Measurements from ENCODE around the gene SHISA4. TPM values are rescaled to one million over a fixed set of nuclear protein-coding genes. Genes with fewer than 3 reads are reported as not detected.

The SHISA4 gene
- polyA plus RNA-seq, 3 donors: 1.5 to 3.1 (median 2.3) TPM

DNA sequence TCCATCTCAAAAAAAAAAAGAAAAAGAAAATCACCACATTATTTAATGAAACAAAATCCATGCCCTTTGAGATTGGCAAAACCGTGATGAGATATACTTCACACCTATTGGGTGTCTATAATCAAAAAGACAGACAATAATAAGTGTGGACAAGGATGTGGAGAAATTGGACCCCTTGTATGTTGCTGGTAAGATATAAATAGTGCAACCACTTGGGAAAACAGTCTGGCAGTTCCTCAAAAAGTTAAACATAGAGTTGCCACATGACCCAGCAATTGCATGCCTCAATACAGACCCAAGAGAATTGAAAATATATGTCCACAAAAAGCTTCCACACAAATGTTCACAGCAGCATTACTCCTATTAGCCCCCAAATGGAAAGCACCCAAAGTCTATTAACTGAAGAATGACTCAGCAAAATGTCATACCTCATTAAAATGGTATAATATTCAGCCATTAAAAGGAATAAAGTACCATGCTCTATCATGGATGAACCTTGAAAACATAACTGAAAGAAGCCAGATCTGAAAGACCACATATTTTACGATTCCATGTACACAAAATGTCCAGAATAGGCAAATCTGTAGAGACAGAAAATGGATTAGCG lies 33.4 kb downstream of the SHISA4 start:
- no peak overlapping the region for H3K9ac ChIP-seq (ENCODE audit: insufficient read depth, low read length, poor library complexity, severe bottlenecking)
- Mint-ChIP-seq H3K36me3 (no peaks in the 10 kb centered on the region), H3K9me3 (peaks cover 3 to 27% (median 15%) of the 10 kb centered on the region in 7 donors), H3K4me3 (no peak overlapping the region), H3K27ac (no peak overlapping the region), H3K27me3 (ENCODE audit: low read depth in 3 of 3) (peaks cover 5 to 13% (median 7%) of the 10 kb centered on the region in 3 donors), H3K4me1 (no peaks in the 10 kb centered on the region)
- no peaks in the 10 kb centered on the region for H3K79me2 ChIP-seq (ENCODE audit: insufficient read depth, low read length)
- no peak overlapping the region for H3K27ac ChIP-seq (ENCODE audit: low read depth in 1 of 2, low read length in 2 of 2)
- TF ChIP-seq, protein P1, sequence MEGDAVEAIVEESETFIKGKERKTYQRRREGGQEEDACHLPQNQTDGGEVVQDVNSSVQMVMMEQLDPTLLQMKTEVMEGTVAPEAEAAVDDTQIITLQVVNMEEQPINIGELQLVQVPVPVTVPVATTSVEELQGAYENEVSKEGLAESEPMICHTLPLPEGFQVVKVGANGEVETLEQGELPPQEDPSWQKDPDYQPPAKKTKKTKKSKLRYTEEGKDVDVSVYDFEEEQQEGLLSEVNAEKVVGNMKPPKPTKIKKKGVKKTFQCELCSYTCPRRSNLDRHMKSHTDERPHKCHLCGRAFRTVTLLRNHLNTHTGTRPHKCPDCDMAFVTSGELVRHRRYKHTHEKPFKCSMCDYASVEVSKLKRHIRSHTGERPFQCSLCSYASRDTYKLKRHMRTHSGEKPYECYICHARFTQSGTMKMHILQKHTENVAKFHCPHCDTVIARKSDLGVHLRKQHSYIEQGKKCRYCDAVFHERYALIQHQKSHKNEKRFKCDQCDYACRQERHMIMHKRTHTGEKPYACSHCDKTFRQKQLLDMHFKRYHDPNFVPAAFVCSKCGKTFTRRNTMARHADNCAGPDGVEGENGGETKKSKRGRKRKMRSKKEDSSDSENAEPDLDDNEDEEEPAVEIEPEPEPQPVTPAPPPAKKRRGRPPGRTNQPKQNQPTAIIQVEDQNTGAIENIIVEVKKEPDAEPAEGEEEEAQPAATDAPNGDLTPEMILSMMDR (IDR thresholded peaks at IDR 0.05): no peak
- no peak overlapping the region for H3K4me2 ChIP-seq (replicated peaks; ENCODE audit: extremely low read depth, low read length, poor library complexity, severe bottlenecking)
- intact Hi-C loops (cut with micrococcal nuclease): no loop called here
- H3K36me3 ChIP-seq (replicated peaks in 1 of 2; ENCODE audit: control insufficient read depth in 1 of 2, insufficient read depth in 2 of 2, low read length in 2 of 2): no peaks in the 10 kb centered on the region
- H3K4me3 ChIP-seq (replicated peaks in 1 of 3; ENCODE audit: low read depth in 2 of 3, low read length in 3 of 3): no peak overlapping the region
- no peak overlapping the region for H2AFZ ChIP-seq (ENCODE audit: insufficient read depth, low read depth, low read length, poor library complexity, severe bottlenecking)
- WGBS (ENCODE audit: insufficient coverage): 100% methylated on average over 1 of the region's 3 CpGs
- H3K27me3 ChIP-seq (ENCODE audit: control insufficient read depth in 2 of 2, insufficient read depth in 2 of 2, low read length in 2 of 2): no peaks in the 10 kb centered on the region
- no peaks in the 10 kb centered on the region for H3K4me1 ChIP-seq (ENCODE audit: control insufficient read depth in 1 of 2, insufficient read depth in 2 of 2, low read length in 2 of 2)
- H3K9me3 ChIP-seq (replicated peaks in 1 of 2; ENCODE audit: control insufficient read depth in 1 of 2, insufficient read depth in 1 of 2, low read length in 2 of 2): no peaks in the 10 kb centered on the region
- H4K20me1 ChIP-seq (ENCODE audit: insufficient read depth, low read length): no peaks in the 10 kb centered on the region
- no peak for DNase-seq

DNA sequence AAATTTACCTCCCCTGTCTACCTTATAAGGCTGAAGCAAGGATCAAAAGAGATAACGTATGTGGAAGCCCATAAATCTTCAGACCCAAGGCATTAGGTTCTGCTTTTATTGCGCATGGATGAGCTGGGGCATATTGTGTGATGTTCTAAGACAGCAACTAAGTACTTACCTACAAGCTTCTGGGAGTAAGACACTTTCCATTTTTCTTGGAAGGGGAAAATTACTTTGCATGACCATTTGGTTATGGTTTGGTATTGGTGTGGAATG lies 36.5 kb downstream of the SHISA4 start:
- Histone ChIP-seq H3K9me3 (replicated peaks in 1 of 2; ENCODE audit: control insufficient read depth in 1 of 2, insufficient read depth in 1 of 2, low read length in 2 of 2) (no peaks in the 10 kb centered on the region), H3K4me1 (ENCODE audit: control insufficient read depth in 1 of 2, insufficient read depth in 2 of 2, low read length in 2 of 2) (no peaks in the 10 kb centered on the region), H4K20me1 (ENCODE audit: insufficient read depth, low read length) (no peaks in the 10 kb centered on the region), H3K36me3 (replicated peaks in 1 of 2; ENCODE audit: control insufficient read depth in 1 of 2, insufficient read depth in 2 of 2, low read length in 2 of 2) (no peaks in the 10 kb centered on the region), H3K27me3 (ENCODE audit: control insufficient read depth in 2 of 2, insufficient read depth in 2 of 2, low read length in 2 of 2) (no peaks in the 10 kb centered on the region), H3K79me2 (ENCODE audit: insufficient read depth, low read length) (no peaks in the 10 kb centered on the region), H3K4me2 (replicated peaks; ENCODE audit: extremely low read depth, low read length, poor library complexity, severe bottlenecking) (no peak overlapping the region), H3K9ac (ENCODE audit: insufficient read depth, low read length, poor library complexity, severe bottlenecking) (no peak overlapping the region), H3K4me3 (replicated peaks in 1 of 3; ENCODE audit: low read depth in 2 of 3, low read length in 3 of 3) (no peak overlapping the region), H3K27ac (ENCODE audit: low read depth in 1 of 2, low read length in 2 of 2) (no peak overlapping the region), H2AFZ (ENCODE audit: insufficient read depth, low read depth, low read length, poor library complexity, severe bottlenecking) (no peak overlapping the region)
- WGBS (ENCODE audit: insufficient coverage): no CpG with 5 or more reads among the region's 2 CpGs
- TF ChIP-seq, protein P1 (IDR thresholded peaks at IDR 0.05): no peak
- DNase-seq: no peak
- peaks cover 3 to 30% (median 15%) of the 10 kb centered on the region in 7 donors for H3K9me3 Mint-ChIP-seq
- intact Hi-C loops (cut with micrococcal nuclease): no loop called here
- H3K4me1 Mint-ChIP-seq: no peaks in the 10 kb centered on the region
- H3K27me3 Mint-ChIP-seq (ENCODE audit: low read depth in 3 of 3): peaks cover 5 to 11% (median 9%) of the 10 kb centered on the region in 3 donors
- H3K4me3 Mint-ChIP-seq: no peak overlapping the region
- no peaks in the 10 kb centered on the region for H3K36me3 Mint-ChIP-seq
- no peak overlapping the region for H3K27ac Mint-ChIP-seq
